SK-N-SH (cell line): ENCODE data around the gene GLS. TPM values are rescaled to one million over a fixed set of nuclear protein-coding genes. Genes with fewer than 3 reads are reported as not detected.

Source experiments
- CTCF ChIA-PET: fragments of 300-600, 350-600 bp; formaldehyde crosslinking; extraction: SDS; loops from one replicate; lab custom pipeline; 2021; lab: Yijun Ruan, JAX
- POLR2A ChIA-PET: fragments of 350-600 bp; sonication (Branson Sonifier 250); formaldehyde crosslinking; extraction: SDS; loops from one replicate; lab custom pipeline; 2020; ENCODE audit warnings: antibody characterized with exemption, inconsistent platforms; lab: Yijun Ruan, JAX
- DNase-seq: peaks from one replicate; pipeline ENCODE4 v3.0.0; 2012
- H2AFZ ChIP-seq: fragments of 200-600 bp; sonication (generic); 2 replicates; pipeline ENCODE4 v1.8.1; 2016; ENCODE audit warnings: antibody characterized with exemption, mild to moderate bottlenecking, low read depth
- H3F3A ChIP-seq: fragments of 200-600 bp; sonication (generic); replicated peaks from 2 replicates; pipeline ENCODE3; 2016; ENCODE audit warnings: antibody characterized with exemption, mild to moderate bottlenecking; ENCODE audit not compliant: insufficient read depth
- H3K27ac ChIP-seq, 2 experiments: fragments of 200-500 bp in 1 of 2; fragments of 200-600 bp in 1 of 2; sonication (Bioruptor generic) in 1 of 2; sonication (generic), shearing (Covaris generic) in 1 of 2; 2 replicates each; pipeline versions ENCODE4 v1.5.1 to v1.6.1; 2014 to 2016; ENCODE audit warnings: low read depth in 2 of 2, inconsistent platforms in 1 of 2, low read length in 1 of 2, mild to moderate bottlenecking in 1 of 2, mixed read lengths in 1 of 2
- H3K27me3 ChIP-seq: fragments of 200-600 bp; sonication (generic), shearing (Covaris generic); 2 replicates; pipeline ENCODE4 v1.6.1; 2016; ENCODE audit warnings: mixed run types; ENCODE audit not compliant: insufficient read depth
- H3K36me3 ChIP-seq, 2 experiments: fragments of 200-500 bp in 1 of 2; fragments of 200-600 bp in 1 of 2; sonication (Bioruptor generic) in 1 of 2; sonication (generic) in 1 of 2; replicated peaks in 1 of 2; 2 replicates each; pipeline versions ENCODE3 to v1.5.1; 2014 to 2016; ENCODE audit warnings: low read length in 1 of 2, mild to moderate bottlenecking in 1 of 2; ENCODE audit not compliant: insufficient read depth in 2 of 2, control insufficient read depth in 1 of 2
- H3K4me1 ChIP-seq, 2 experiments: fragments of 200-500 bp in 1 of 2; fragments of 200-600 bp in 1 of 2; sonication (Bioruptor generic) in 1 of 2; sonication (generic), shearing (Covaris generic) in 1 of 2; 2 replicates each; pipeline versions ENCODE4 v1.5.1 to v1.6.1; 2014 to 2016; ENCODE audit warnings: low read depth in 1 of 2, low read length in 1 of 2, mixed run types in 1 of 2; ENCODE audit not compliant: insufficient read depth in 2 of 2, control insufficient read depth in 1 of 2
- H3K4me2 ChIP-seq: fragments of 200-600 bp; sonication (generic), shearing (Covaris generic); 2 replicates; pipeline ENCODE4 v1.6.1; 2017; ENCODE audit warnings: mixed run types
- H3K4me3 ChIP-seq, 2 experiments: fragments of 200-500 bp in 1 of 2; fragments of 200-600 bp in 1 of 2; sonication (Bioruptor generic) in 1 of 2; sonication (generic), shearing (Covaris generic) in 1 of 2; 2 replicates each; pipeline versions ENCODE4 v1.5.1 to v1.8.1; 2014 to 2016; ENCODE audit warnings: low read depth in 2 of 2, inconsistent platforms in 1 of 2, low read length in 1 of 2, mild to moderate bottlenecking in 1 of 2, mixed read lengths in 1 of 2, moderate library complexity in 1 of 2
- H3K79me2 ChIP-seq: fragments of 200-600 bp; sonication (generic); 2 replicates; pipeline ENCODE4 v1.8.1; 2017; ENCODE audit warnings: mild to moderate bottlenecking; ENCODE audit not compliant: insufficient read depth
- H3K9ac ChIP-seq: fragments of 200-600 bp; sonication (generic); 2 replicates; pipeline ENCODE4 v1.6.1; 2017; ENCODE audit warnings: mixed run types
- H3K9me2 ChIP-seq: fragments of 200-600 bp; sonication (generic); 2 replicates; pipeline ENCODE4 v1.6.1; 2017; ENCODE audit warnings: mixed run types
- H3K9me3 ChIP-seq: fragments of 200-600 bp; sonication (generic); 2 replicates; pipeline ENCODE4 v1.6.1; 2017; ENCODE audit warnings: mixed run types, mild to moderate bottlenecking, moderate library complexity
- H4K20me1 ChIP-seq: fragments of 200-600 bp; sonication (generic); 2 replicates; pipeline ENCODE4 v1.6.1; 2017; ENCODE audit warnings: mild to moderate bottlenecking, mixed run types; ENCODE audit not compliant: insufficient read depth
- CHD2 ChIP-seq: fragments of 150-350 bp; IDR thresholded peaks from 2 replicates; pipeline ENCODE4 v1.6.1; 2018; ENCODE audit warnings: low read length; ENCODE audit not compliant: partially characterized antibody
- EP300 ChIP-seq, 2 experiments: IDR thresholded peaks; 2 replicates each; pipeline versions ENCODE4 v1.4.0 to v1.6.1; 2012; ENCODE audit warnings: borderline replicate concordance in 1 of 2, low read depth in 1 of 2, low read length in 1 of 2
- EZH2phosphoT487 ChIP-seq: fragments of 200-600 bp; sonication (generic); IDR thresholded peaks from 2 replicates; pipeline ENCODE4 v1.6.1; 2017; ENCODE audit warnings: low read depth, mixed run types, mild to moderate bottlenecking, antibody characterized with exemption, moderate library complexity, borderline replicate concordance
- FOXJ3 ChIP-seq: sonication (generic); formaldehyde crosslinking; IDR thresholded peaks from 2 replicates; pipeline ENCODE4 v1.5.1; 2020; ENCODE audit warnings: mild to moderate bottlenecking, missing genetic modification reagents
- GABPA ChIP-seq: IDR thresholded peaks from 2 replicates; pipeline ENCODE4 v1.4.0; 2012; ENCODE audit warnings: low read depth, mild to moderate bottlenecking
- IRF3 ChIP-seq: fragments of 150-350 bp; IDR thresholded peaks from 2 replicates; pipeline ENCODE4 v1.6.1; 2016; ENCODE audit warnings: mild to moderate bottlenecking, low read depth, low read length
- JUND ChIP-seq: IDR thresholded peaks from 2 replicates; pipeline ENCODE4 v1.4.0; 2012
- NFIC ChIP-seq: IDR thresholded peaks from 2 replicates; pipeline ENCODE4 v1.4.0; 2012; ENCODE audit warnings: borderline replicate concordance
- NRF1 ChIP-seq: IDR thresholded peaks from 2 replicates; pipeline ENCODE4 v1.6.1; 2012; ENCODE audit warnings: low read depth, mild to moderate bottlenecking, low read length
- PBX3 ChIP-seq: IDR thresholded peaks from 2 replicates; pipeline ENCODE4; 2012
- REST ChIP-seq: IDR thresholded peaks from 2 replicates; pipeline ENCODE4 v1.6.1; 2012; ENCODE audit warnings: mild to moderate bottlenecking, low read depth, low read length, moderate library complexity
- RXRA ChIP-seq: IDR thresholded peaks from 2 replicates; pipeline ENCODE4 v1.4.0; 2012; ENCODE audit warnings: low read depth, mild to moderate bottlenecking, borderline replicate concordance
- SMC3 ChIP-seq: IDR thresholded peaks from 2 replicates; pipeline ENCODE4 v1.6.1; 2012; ENCODE audit warnings: low read depth, low read length, improper control_type of control experiment
- TCF12 ChIP-seq: IDR thresholded peaks from 2 replicates; pipeline ENCODE4 v1.4.0; 2012
- TEAD4 ChIP-seq: IDR thresholded peaks from 2 replicates; pipeline ENCODE4 v1.4.0; 2012; ENCODE audit warnings: mild to moderate bottlenecking, borderline replicate concordance; ENCODE audit not compliant: insufficient read depth
- USF1 ChIP-seq: IDR thresholded peaks from 2 replicates; pipeline ENCODE4 v1.4.0; 2012; ENCODE audit warnings: low read depth, borderline replicate concordance
- YY1 ChIP-seq: IDR thresholded peaks from 2 replicates; pipeline ENCODE4 v1.4.0; 2012; ENCODE audit warnings: low read depth, mild to moderate bottlenecking
- WGBS: methylation state at CpG from one replicate; pipeline ENCODE4 v1.1.6; 2017; ENCODE audit warnings: low lambda C conversion rate; 5-methylcytosine and 5-hydroxymethylcytosine counted together
- polyA plus RNA-seq, 3 experiments: library from polyadenylated mRNA; depleted of rRNA; stranded (reverse); fragments of >200 nt; gene quantifications; 2 replicates each; pipeline ENCODE4 v1.2.3, GENCODE V29; 2012

The GLS gene
- polyA plus RNA-seq, 1 of the 3 experiments (the other 2 are of a cell fraction), result 37.2 TPM

GRCh38 chr2:190859347-190860297 is 21.0 kb upstream of the GLS start (continued):
- no peak for TF ChIP-seq REST
- TF ChIP-seq JUND, result no peak
- TF ChIP-seq RXRA, result no peak
- no peak for TF ChIP-seq USF1
- peak; percentile 27; the same call in 1 of the 2 replicates for TF ChIP-seq PBX3
- no peak for TF ChIP-seq CHD2

GRCh38 chr2:190860985-190861680 is 19.5 kb upstream of the GLS start:
- Histone ChIP-seq H3K4me1 (peaks cover 10 to 41% of the 10 kb centered on the region in 2 experiments), H3K27ac (peak overlapping the region; percentile 84 to 89; a peak in 3 of 4 replicates), H2AFZ (no peak overlapping the region), H3K4me2 (no peak overlapping the region; the same call in 1 of the 2 replicates), H3F3A (peaks cover 29% of the 10 kb centered on the region), H4K20me1 (no peaks in the 10 kb centered on the region), H3K79me2 (no peaks in the 10 kb centered on the region), H3K27me3 (no peaks in the 10 kb centered on the region), H3K9me3 (no peaks in the 10 kb centered on the region), H3K9ac (no peak overlapping the region), H3K9me2 (no peaks in the 10 kb centered on the region), H3K36me3 (no peaks in the 10 kb centered on the region), H3K4me3 (no peak overlapping the region)
- ChIA-PET POLR2A (no interaction called here), CTCF (interaction anchor here (1.7 kb wide), 1 partner anchor 11 kb away, joined by 10 read pairs; no protein-coding TSS in a partner anchor)
- 79% methylated on average over 5 of the region's 5 CpGs for WGBS
- DNase-seq, result no peak
- TF ChIP-seq SMC3 (no peak), NRF1 (no peak), TCF12 (peak; percentile 48), TEAD4 (no peak), IRF3 (no peak), EZH2phosphoT487 (no peak), FOXJ3 (no peak), PBX3 (0 out of 2 replicates have a peak, but pooled peaks have one; percentile 25), EP300 (IDR thresholded peaks at IDR 0.05; ENCODE audit: borderline replicate concordance in 1 of 2, low read depth in 1 of 2, low read length in 1 of 2) (peak in 1 of 2 experiments; percentile 23; a peak in 1 of 4 replicates), NFIC (no peak; the same call in 1 of the 2 replicates), GABPA (no peak), USF1 (no peak), YY1 (no peak)
